GM18508 (cell line): ENCODE measurements around the gene LYRM1.
"Not testable (repeated sequence)": the region's sequence is repeated elsewhere in the genome, so short reads cannot be mapped to it uniquely, and the experiment has no call there.

ENCODE experiments used
- ATAC-seq: cut with Tn5 transposase; IDR thresholded peaks from one replicate; pipeline ENCODE4 v1.9.1; 2021; ENCODE audit warnings: moderate number of reproducible peaks; ENCODE audit not compliant: insufficient read depth, unreplicated experiment

Gene LYRM1

GRCh38 chr16:20960899-20961298 lies 60.3 kb downstream of the LYRM1 start:
- no peak for ATAC-seq

DNA sequence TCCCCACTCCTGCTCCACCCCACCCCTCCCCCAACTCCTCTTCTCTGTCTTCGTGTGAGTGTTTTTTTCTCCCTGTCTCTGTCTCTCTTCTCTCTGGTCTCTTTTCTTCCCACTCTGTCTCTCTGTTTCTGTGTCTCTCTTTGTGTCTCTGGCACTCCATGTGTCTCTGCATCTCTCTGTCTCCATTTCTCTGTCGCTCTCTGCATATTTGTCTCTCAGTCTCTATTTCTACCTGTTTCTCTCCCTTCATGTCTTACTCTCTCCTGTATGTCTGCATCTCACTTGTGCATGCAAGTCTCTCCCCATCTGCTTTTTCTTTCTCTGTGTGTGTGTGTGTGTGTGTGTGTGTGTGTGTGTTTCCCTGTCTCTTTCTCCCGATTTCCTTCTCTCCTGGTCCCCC lies 68.2 kb downstream of the LYRM1 start:
- ATAC-seq: no peak

DNA sequence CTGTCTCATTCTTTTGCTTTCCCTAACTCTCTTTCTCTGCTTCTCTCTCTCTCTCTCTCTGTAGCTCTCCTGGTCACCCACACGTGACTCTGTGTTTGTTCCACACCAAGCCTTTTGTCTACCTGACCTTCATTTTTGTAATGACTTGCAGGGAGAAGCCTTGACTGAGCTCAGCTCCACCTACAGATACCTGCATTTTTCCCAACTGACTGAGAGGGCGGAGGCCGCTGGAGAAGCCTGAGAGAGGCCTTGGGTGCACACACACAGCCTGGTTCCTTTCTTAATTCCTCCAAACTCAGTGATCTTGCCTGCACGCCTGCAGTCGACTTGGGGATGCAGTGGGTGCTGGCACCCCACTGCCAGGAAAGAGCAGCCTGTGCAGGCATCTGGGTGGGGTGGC lies 68.8 kb downstream of the LYRM1 start:
- ATAC-seq: no peak

DNA sequence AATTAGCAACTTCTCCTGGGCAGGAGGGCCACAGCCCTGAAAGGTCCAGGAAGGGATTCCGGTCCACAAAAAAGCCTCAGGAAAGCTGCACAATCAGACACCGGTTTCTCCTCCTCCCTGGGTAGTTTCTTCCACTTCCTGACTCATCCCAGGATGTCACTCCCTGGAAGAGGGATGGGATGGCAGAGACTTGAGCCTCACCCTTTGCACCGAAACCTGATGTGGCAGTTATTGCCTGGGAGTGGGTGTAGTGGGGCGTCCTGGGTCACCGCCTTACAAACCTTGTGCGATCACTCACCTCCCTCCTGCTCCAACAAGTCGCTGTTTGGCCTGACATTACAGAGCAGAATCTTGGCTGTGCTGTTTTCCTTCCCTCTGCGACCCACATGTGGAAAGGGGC lies 70.8 kb downstream of the LYRM1 start:
- no peak for ATAC-seq

DNA sequence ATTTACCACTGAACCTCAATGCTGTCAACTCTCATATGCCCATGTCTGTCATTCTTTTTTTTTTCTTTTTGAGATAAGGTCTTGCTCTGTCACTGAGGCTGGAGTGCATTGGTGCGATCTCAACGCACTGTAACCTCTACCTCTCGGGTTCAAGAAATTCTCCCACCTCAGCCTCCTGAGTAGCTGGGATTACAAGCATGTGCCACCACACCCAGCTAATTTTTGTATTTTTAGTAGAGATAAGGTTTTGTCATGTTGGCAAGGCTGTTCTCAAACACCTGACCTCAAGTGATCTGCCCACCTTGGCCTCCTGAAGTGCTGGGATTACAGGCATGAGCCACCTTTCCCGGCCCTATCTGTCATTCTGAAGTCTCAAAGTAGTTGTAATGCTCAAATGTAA lies 72.6 kb downstream of the LYRM1 start:
- not testable (repeated sequence) for ATAC-seq
